Umbilical cord (tissue), 2 donors: ENCODE data around the gene HARS1. TPM values are rescaled to one million over a fixed set of nuclear protein-coding genes. Genes with fewer than 3 reads are reported as not detected.
A peak's percentile ranks its signal among the peaks of the same experiment; 100 is the strongest.
"Not testable (repeated sequence)": the region's sequence is repeated elsewhere in the genome, so short reads cannot be mapped to it uniquely, and the experiment has no call there.

ENCODE experiments used
- DNase-seq: peaks from one replicate; pipeline ENCODE4 v3.0.0-alpha.2; 2015; ENCODE audit warnings: low spot score
- total RNA-seq: library from RNA; depleted of rRNA; stranded (reverse); fragments of >200 nt; gene quantifications from one replicate; pipeline ENCODE4 v1.2.3, GENCODE V29; 2014; ENCODE audit warnings: low replicate concordance; ENCODE audit not compliant: insufficient read depth

Gene HARS1
- total RNA-seq, 1 donor from 2014 or later = 31.1 TPM

DNA sequence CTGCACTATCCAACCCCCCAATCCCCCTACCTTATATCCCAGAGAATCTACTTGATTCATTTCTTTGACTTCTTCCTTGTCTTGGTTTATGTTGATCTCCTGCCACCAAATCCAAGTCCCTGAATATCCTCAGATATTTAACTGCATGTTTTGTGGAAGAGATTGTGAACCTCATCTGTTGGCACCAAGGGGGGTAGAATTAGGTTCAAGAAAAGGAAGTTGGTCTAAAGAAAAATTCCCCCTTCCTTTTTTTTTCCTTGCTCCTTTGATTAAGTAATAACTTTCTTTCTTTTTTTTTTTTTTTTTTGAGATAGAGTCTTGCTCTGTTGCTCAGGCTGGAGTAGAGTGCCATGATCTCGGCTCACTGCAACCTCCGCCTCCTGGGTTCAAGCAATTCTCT is 57.7 kb downstream of the HARS1 start:
- DNase-seq = no peak

DNA sequence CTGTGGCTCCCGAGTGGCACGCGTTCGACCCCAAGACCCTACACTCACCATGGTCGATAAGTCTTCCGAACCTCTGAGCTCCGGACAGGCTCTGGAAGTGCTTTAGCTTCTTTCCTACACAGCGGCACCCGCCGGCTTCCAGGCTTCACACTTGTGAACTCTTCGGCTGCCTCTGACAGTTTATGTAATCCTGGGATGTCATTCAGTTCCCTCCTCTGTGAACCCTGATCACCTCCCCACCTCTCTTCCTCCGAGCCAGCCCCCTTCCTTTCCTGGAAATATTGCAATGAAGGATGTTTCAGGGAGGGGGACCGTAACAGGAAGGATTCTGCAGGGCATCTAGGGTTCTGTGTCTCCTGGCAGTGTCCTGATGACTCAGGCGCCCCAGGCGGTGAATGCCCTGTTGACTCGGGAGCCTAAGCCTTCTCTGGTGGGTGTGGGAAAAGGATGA is 58.1 kb downstream of the HARS1 start, which contains the start of gene CD14:
Gene CD14, minus strand, starts transcription at position 155 of the 451 bp plus-strand sequence. Its CDS starts 104 bp downstream, at position 51.
- DNase-seq = peak; percentile 22

DNA sequence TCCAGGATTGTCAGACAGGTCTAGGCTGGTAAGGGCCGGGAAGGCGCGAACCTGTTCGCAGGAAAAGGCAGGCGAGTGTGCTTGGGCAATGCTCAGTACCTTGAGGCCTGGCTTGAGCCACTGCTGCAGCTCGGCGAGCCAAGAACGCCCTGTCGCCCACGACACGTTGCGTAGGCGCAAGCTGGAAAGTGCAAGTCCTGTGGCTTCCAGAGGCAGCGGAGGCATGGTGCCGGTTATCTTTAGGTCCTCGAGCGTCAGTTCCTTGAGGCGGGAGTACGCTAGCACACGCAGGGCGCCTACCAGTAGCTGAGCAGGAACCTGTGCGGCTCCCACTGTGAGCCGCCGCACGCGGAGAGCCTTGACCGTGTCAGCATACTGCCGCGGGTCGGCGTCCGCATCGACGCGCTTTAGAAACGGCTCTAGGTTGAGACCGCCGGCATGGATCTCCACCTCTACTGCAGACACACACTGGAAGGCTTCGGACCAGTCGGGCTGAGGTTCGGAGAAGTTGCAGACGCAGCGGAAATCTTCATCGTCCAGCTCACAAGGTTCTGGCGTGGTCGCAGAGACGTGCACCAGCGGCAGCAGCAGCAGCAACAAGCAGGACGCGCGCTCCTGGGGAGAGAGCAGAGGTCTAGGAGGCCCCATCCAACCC is 58.7 kb downstream of the HARS1 start:
- DNase-seq = peak; percentile 50

GRCh38 chr5:140631831-140632365 is 59.3 kb downstream of the HARS1 start:
- DNase-seq = no peak

- DNase-seq = no peak
Observed at GRCh38 chr5:140631036-140631417, 60.1 kb downstream of the HARS1 start.

GRCh38 chr5:140630292-140631035 is 60.7 kb downstream of the HARS1 start:
- no peak for DNase-seq

DNA sequence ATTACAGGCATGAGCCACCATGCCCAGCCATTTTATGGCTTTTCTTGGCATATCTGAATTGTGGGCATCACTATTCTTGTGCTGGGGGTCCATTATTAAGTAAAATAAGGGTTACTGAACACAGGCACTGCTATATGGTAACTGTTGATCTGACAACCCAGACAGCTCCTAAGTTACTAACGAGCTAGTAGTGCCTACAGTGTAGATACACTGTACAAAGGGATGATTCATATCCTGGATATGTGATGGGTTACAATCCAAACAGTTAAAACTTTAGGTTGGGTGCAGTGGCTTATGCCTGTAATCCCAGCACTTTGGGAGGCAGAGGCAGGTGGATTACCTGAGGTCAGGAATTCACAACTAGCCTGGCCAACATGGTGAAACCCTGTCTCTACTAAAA is 62.5 kb downstream of the HARS1 start:
- no peak for DNase-seq

DNA sequence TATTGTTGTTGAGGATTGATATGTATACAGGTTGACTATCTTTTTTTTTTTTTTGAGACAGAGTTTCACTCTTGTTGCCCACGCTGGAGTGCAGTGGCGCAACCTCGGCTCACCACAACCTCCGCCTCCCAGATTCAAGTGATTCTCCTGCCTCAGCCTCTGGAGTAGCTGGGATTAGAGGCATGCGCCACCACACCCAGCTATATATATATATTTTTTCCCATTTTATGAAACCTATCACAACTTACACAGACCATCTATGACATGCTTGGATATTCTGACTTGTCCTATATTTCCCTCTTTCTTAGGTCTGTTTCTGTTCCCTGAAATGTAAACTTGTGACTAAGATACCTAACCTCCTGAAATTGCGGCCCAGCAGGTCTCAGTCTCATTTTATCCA is 63.2 kb downstream of the HARS1 start:
- no peak for DNase-seq

DNA sequence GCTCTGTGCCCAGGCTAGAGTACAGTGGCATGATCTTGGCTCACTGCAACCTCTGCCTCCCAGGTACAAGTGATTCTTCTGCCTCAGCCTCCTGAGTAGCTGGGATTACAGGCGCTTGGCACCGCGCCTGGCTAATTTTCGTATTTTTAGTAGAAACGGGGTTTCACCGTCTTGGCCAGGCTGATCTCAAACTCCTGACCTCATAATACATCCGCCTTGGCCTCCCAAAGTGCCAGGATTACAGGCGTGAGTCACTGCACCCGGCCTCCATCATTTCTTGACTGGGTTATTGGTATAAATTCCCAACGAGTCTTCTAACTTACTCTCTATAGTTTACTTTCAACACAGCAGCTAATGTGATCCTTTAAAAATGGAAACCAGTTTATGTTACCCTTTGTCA is 66.3 kb downstream of the HARS1 start:
- DNase-seq = not testable (repeated sequence)

Other genes starting within 250 kb of the HARS1 start
- gene EIF4EBP3, start 143.7 kb downstream of the HARS1 start, total RNA-seq = not detected
- gene SRA1, start 133.9 kb downstream of the HARS1 start, total RNA-seq = 12.0 TPM
- 21.9 TPM for gene APBB3, start 126.8 kb downstream of the HARS1 start, total RNA-seq
- 12.3 TPM for gene SLC35A4, start 126.5 kb downstream of the HARS1 start, total RNA-seq
- gene CD14, start 58.2 kb downstream of the HARS1 start, total RNA-seq = 66.7 TPM
- 7.5 TPM for gene TMCO6, start 51.9 kb downstream of the HARS1 start, total RNA-seq
- gene NDUFA2, start 43.7 kb downstream of the HARS1 start, total RNA-seq = 32.7 TPM
- gene IK, start 43.5 kb downstream of the HARS1 start, total RNA-seq = 124 TPM
- gene WDR55, start 26.5 kb downstream of the HARS1 start, total RNA-seq = 19.0 TPM
- gene DND1, start 17.8 kb downstream of the HARS1 start, total RNA-seq = 0.96 TPM
- gene HARS2, start 85 bp upstream of the HARS1 start, total RNA-seq = 20.0 TPM
- 35.4 TPM for gene ZMAT2, start 9.1 kb upstream of the HARS1 start, total RNA-seq
- 5.3 TPM for gene PCDHA1, start 94.8 kb upstream of the HARS1 start, total RNA-seq
- 3.4 TPM for gene PCDHA2, start 103.5 kb upstream of the HARS1 start, total RNA-seq
- gene PCDHA3, start 109.7 kb upstream of the HARS1 start, total RNA-seq = 4.3 TPM
- 1.9 TPM for gene PCDHA4, start 115.7 kb upstream of the HARS1 start, total RNA-seq
- 8.4 TPM for gene PCDHA5, start 130.2 kb upstream of the HARS1 start, total RNA-seq
- 3.1 TPM for gene PCDHA6, start 136.6 kb upstream of the HARS1 start, total RNA-seq
- gene PCDHA7, start 142.9 kb upstream of the HARS1 start, total RNA-seq = 3.9 TPM
- 6.0 TPM for gene PCDHA8, start 149.8 kb upstream of the HARS1 start, total RNA-seq
- 0.96 TPM for gene PCDHA9, start 157.0 kb upstream of the HARS1 start, total RNA-seq
- gene PCDHA10, start 164.5 kb upstream of the HARS1 start, total RNA-seq = 2.6 TPM
- 1.2 TPM for gene PCDHA11, start 177.6 kb upstream of the HARS1 start, total RNA-seq
- 2.9 TPM for gene PCDHA12, start 183.9 kb upstream of the HARS1 start, total RNA-seq
- 2.6 TPM for gene PCDHA13, start 190.8 kb upstream of the HARS1 start, total RNA-seq
- gene PCDHAC1, start 234.9 kb upstream of the HARS1 start, total RNA-seq = 2.9 TPM